Measurements from ENCODE around the gene BTNL9.
"Not testable (repeated sequence)": the region's sequence is repeated elsewhere in the genome, so short reads cannot be mapped to it uniquely, and the experiment has no call there.

BTNL9 gene

GRCh38 chr5:181039931-181040630, at the start of gene BTNL9:
BTNL9 (plus strand) TSS chr5:181040266; CDS start chr5:181045490, 5,224 bp downstream.
- H3K9ac ChIP-seq (ENCODE audit: low read depth, low read length): no peak within 1 kb of the TSS
- no peaks in the 10 kb centered on the region for H3K36me3 ChIP-seq (ENCODE audit: control insufficient read depth, insufficient read depth, low read length)
- peaks cover 22% of the 10 kb centered on the region for H3K27me3 ChIP-seq (ENCODE audit: control insufficient read depth, insufficient read depth, low read length)

GRCh38 chr5:180990882-180991242, 49.2 kb upstream of the BTNL9 start:
- Histone ChIP-seq H3K4me3 (ENCODE audit: low read depth, low read length) (no peak overlapping the region), H3K9ac (ENCODE audit: low read depth, low read length) (no peak overlapping the region), H3K4me1 (ENCODE audit: control insufficient read depth, insufficient read depth, low read length) (no peaks in the 10 kb centered on the region), H3K9me3 (ENCODE audit: control insufficient read depth, insufficient read depth, low read length) (no peaks in the 10 kb centered on the region), H3K36me3 (ENCODE audit: control insufficient read depth, insufficient read depth, low read length) (no peaks in the 10 kb centered on the region), H3K27me3 (ENCODE audit: control insufficient read depth, insufficient read depth, low read length) (no peaks in the 10 kb centered on the region)

More at GRCh38 chr5:181039931-181040630, at the start of gene BTNL9:
- no peak within 1 kb of the TSS for H3K4me3 ChIP-seq (ENCODE audit: low read depth, low read length)
- H3K9me3 ChIP-seq (ENCODE audit: control insufficient read depth, insufficient read depth, low read length): no peaks in the 10 kb centered on the region
- peaks cover 3% of the 10 kb centered on the region for H3K4me1 ChIP-seq (ENCODE audit: control insufficient read depth, insufficient read depth, low read length)

- H3K4me1 ChIP-seq (ENCODE audit: control insufficient read depth, insufficient read depth, low read length): no peaks in the 10 kb centered on the region
- H3K9me3 ChIP-seq (ENCODE audit: control insufficient read depth, insufficient read depth, low read length): no peaks in the 10 kb centered on the region
- H3K27me3 ChIP-seq (ENCODE audit: control insufficient read depth, insufficient read depth, low read length): no peaks in the 10 kb centered on the region
- no peak overlapping the region for H3K9ac ChIP-seq (ENCODE audit: low read depth, low read length)
- H3K4me3 ChIP-seq (ENCODE audit: low read depth, low read length): no peak overlapping the region
- H3K36me3 ChIP-seq (ENCODE audit: control insufficient read depth, insufficient read depth, low read length): no peaks in the 10 kb centered on the region
Measured at GRCh38 chr5:181001947-181002346, 38.1 kb upstream of the BTNL9 start.

- Histone ChIP-seq H3K27me3 (ENCODE audit: control insufficient read depth, insufficient read depth, low read length) (no peaks in the 10 kb centered on the region), H3K4me1 (ENCODE audit: control insufficient read depth, insufficient read depth, low read length) (peaks cover 2% of the 10 kb centered on the region), H3K36me3 (ENCODE audit: control insufficient read depth, insufficient read depth, low read length) (no peaks in the 10 kb centered on the region), H3K4me3 (ENCODE audit: low read depth, low read length) (no peak overlapping the region), H3K9ac (ENCODE audit: low read depth, low read length) (no peak overlapping the region), H3K9me3 (ENCODE audit: control insufficient read depth, insufficient read depth, low read length) (no peaks in the 10 kb centered on the region)
Measured at GRCh38 chr5:181005791-181006190, 34.3 kb upstream of the BTNL9 start.

- Histone ChIP-seq H3K9me3 (ENCODE audit: control insufficient read depth, insufficient read depth, low read length) (no peaks in the 10 kb centered on the region), H3K27me3 (ENCODE audit: control insufficient read depth, insufficient read depth, low read length) (no peaks in the 10 kb centered on the region), H3K9ac (ENCODE audit: low read depth, low read length) (no peak overlapping the region), H3K4me3 (ENCODE audit: low read depth, low read length) (no peak overlapping the region), H3K4me1 (ENCODE audit: control insufficient read depth, insufficient read depth, low read length) (peaks cover 2% of the 10 kb centered on the region), H3K36me3 (ENCODE audit: control insufficient read depth, insufficient read depth, low read length) (no peaks in the 10 kb centered on the region)
Measured at GRCh38 chr5:181008136-181008535, 31.9 kb upstream of the BTNL9 start.

- H3K27me3 ChIP-seq (ENCODE audit: control insufficient read depth, insufficient read depth, low read length); H3K9ac ChIP-seq (ENCODE audit: low read depth, low read length); H3K4me3 ChIP-seq (ENCODE audit: low read depth, low read length); H3K4me1 ChIP-seq (ENCODE audit: control insufficient read depth, insufficient read depth, low read length); H3K9me3 ChIP-seq (ENCODE audit: control insufficient read depth, insufficient read depth, low read length); H3K36me3 ChIP-seq (ENCODE audit: control insufficient read depth, insufficient read depth, low read length): not testable (repeated sequence)
Measured at GRCh38 chr5:181010018-181010417, 30.0 kb upstream of the BTNL9 start.

- not testable (repeated sequence) for H3K4me3 ChIP-seq (ENCODE audit: low read depth, low read length); H3K9me3 ChIP-seq (ENCODE audit: control insufficient read depth, insufficient read depth, low read length); H3K4me1 ChIP-seq (ENCODE audit: control insufficient read depth, insufficient read depth, low read length); H3K9ac ChIP-seq (ENCODE audit: low read depth, low read length); H3K36me3 ChIP-seq (ENCODE audit: control insufficient read depth, insufficient read depth, low read length); H3K27me3 ChIP-seq (ENCODE audit: control insufficient read depth, insufficient read depth, low read length)
Measured at GRCh38 chr5:181014654-181015053, 25.4 kb upstream of the BTNL9 start.

GRCh38 chr5:181017448-181017847, 22.6 kb upstream of the BTNL9 start:
- H3K36me3 ChIP-seq (ENCODE audit: control insufficient read depth, insufficient read depth, low read length); H3K4me1 ChIP-seq (ENCODE audit: control insufficient read depth, insufficient read depth, low read length); H3K9me3 ChIP-seq (ENCODE audit: control insufficient read depth, insufficient read depth, low read length); H3K9ac ChIP-seq (ENCODE audit: low read depth, low read length); H3K4me3 ChIP-seq (ENCODE audit: low read depth, low read length); H3K27me3 ChIP-seq (ENCODE audit: control insufficient read depth, insufficient read depth, low read length): not testable (repeated sequence)

GRCh38 chr5:181020688-181021087, 19.4 kb upstream of the BTNL9 start:
- Histone ChIP-seq H3K27me3 (ENCODE audit: control insufficient read depth, insufficient read depth, low read length) (peaks cover under 1% of the 10 kb centered on the region), H3K4me3 (ENCODE audit: low read depth, low read length) (no peak overlapping the region), H3K4me1 (ENCODE audit: control insufficient read depth, insufficient read depth, low read length) (no peaks in the 10 kb centered on the region), H3K9ac (ENCODE audit: low read depth, low read length) (no peak overlapping the region), H3K36me3 (ENCODE audit: control insufficient read depth, insufficient read depth, low read length) (no peaks in the 10 kb centered on the region), H3K9me3 (ENCODE audit: control insufficient read depth, insufficient read depth, low read length) (no peaks in the 10 kb centered on the region)

GRCh38 chr5:181024245-181025064, 15.6 kb upstream of the BTNL9 start:
- Histone ChIP-seq H3K36me3 (ENCODE audit: control insufficient read depth, insufficient read depth, low read length) (no peaks in the 10 kb centered on the region), H3K9me3 (ENCODE audit: control insufficient read depth, insufficient read depth, low read length) (no peaks in the 10 kb centered on the region), H3K4me3 (ENCODE audit: low read depth, low read length) (no peak overlapping the region), H3K4me1 (ENCODE audit: control insufficient read depth, insufficient read depth, low read length) (no peaks in the 10 kb centered on the region), H3K27me3 (ENCODE audit: control insufficient read depth, insufficient read depth, low read length) (peaks cover 2% of the 10 kb centered on the region), H3K9ac (ENCODE audit: low read depth, low read length) (no peak overlapping the region)

GRCh38 chr5:181027452-181028031, 12.5 kb upstream of the BTNL9 start:
- H3K9me3 ChIP-seq (ENCODE audit: control insufficient read depth, insufficient read depth, low read length): no peaks in the 10 kb centered on the region
- H3K4me1 ChIP-seq (ENCODE audit: control insufficient read depth, insufficient read depth, low read length): no peaks in the 10 kb centered on the region
- peaks cover 7% of the 10 kb centered on the region for H3K27me3 ChIP-seq (ENCODE audit: control insufficient read depth, insufficient read depth, low read length)
- no peaks in the 10 kb centered on the region for H3K36me3 ChIP-seq (ENCODE audit: control insufficient read depth, insufficient read depth, low read length)
- H3K9ac ChIP-seq (ENCODE audit: low read depth, low read length): peak overlapping the region; percentile 3
- H3K4me3 ChIP-seq (ENCODE audit: low read depth, low read length): peak overlapping the region; percentile 63
